ENCODE results near the gene STMND1. TPM values are rescaled to one million over a fixed set of nuclear protein-coding genes. Genes with fewer than 3 reads are reported as not detected.

STMND1 gene
- total and polyA plus RNA-seq, 10 of the 15 experiments (the other 5 are each of a cell fraction or from before 2014, with no cell fraction given): 0.15 TPM; not detected in 9

Other genes with a start within 250 kb of the STMND1 start
- 1.6 TPM in 1 of 2 replicates, not detected in the other for gene RBM24, start 179.3 kb downstream of the STMND1 start, total RNA-seq (2014; rRNA removed)
- 0.09 TPM in 1 of 2 replicates, not detected in the other for gene RBM24, start 179.3 kb downstream of the STMND1 start, total RNA-seq (2014; rRNA removed; fragmentation: Illumina TruSeq; extraction: Trizol)
- not detected in 2 replicates for gene RBM24, start 179.3 kb downstream of the STMND1 start, total RNA-seq (2021)
- not detected in 2 replicates for gene RBM24, start 179.3 kb downstream of the STMND1 start, polyA plus RNA-seq (2011; rRNA removed)
- gene RBM24, start 179.3 kb downstream of the STMND1 start, polyA plus RNA-seq (2014; fragmentation: Illumina TruSeq; extraction: Trizol): not detected in 2 replicates
- gene RBM24, start 179.3 kb downstream of the STMND1 start, polyA plus RNA-seq (2014; fragmentation: Nextera tagmentation; extraction: Ambion mirVana): under 1 TPM in 1 of 2 experiments, not detected in 1; 0.08 TPM
- not detected in 2 replicates for gene RBM24, start 179.3 kb downstream of the STMND1 start, polyA plus RNA-seq (2014; rRNA removed)
- gene RBM24, start 179.3 kb downstream of the STMND1 start, polyA plus RNA-seq (2016; fragmentation: Nextera tagmentation; extraction: Ambion mirVana): under 1 TPM in 1 of 2 experiments, not detected in 1; 0.09 TPM

Data from GM12878 (cell line).